GM23248 (cell line): ENCODE data around the gene CYP51A1. TPM values are rescaled to one million over a fixed set of nuclear protein-coding genes. Genes with fewer than 3 reads are reported as not detected.
A peak's percentile ranks its signal among the peaks of the same experiment; 100 is the strongest.

Experiments
- DNase-seq: peaks from one replicate; pipeline ENCODE4 v3.0.0-alpha.2; 2015
- H2AFZ ChIP-seq: fragments of 200-600 bp; sonication (generic); 2 replicates; pipeline ENCODE4 v1.6.1; 2016; ENCODE audit warnings: antibody characterized with exemption
- H3F3A ChIP-seq: fragments of 200-600 bp; sonication (generic); 2 replicates; pipeline ENCODE4 v1.6.1; 2016; ENCODE audit warnings: mild to moderate bottlenecking, antibody characterized with exemption, mixed run types; ENCODE audit not compliant: insufficient read depth
- H3K27ac ChIP-seq: fragments of 200-600 bp; sonication (generic); 2 replicates; pipeline ENCODE4 v1.5.1; 2016; ENCODE audit warnings: mild to moderate bottlenecking
- H3K27me3 ChIP-seq: fragments of 200-600 bp; sonication (generic); replicated peaks from 2 replicates; pipeline ENCODE4 v1.6.1; 2016; ENCODE audit warnings: mild to moderate bottlenecking; ENCODE audit not compliant: insufficient read depth
- H3K36me3 ChIP-seq: fragments of 200-600 bp; sonication (generic); 2 replicates; pipeline ENCODE4 v1.6.1; 2016; ENCODE audit warnings: low read depth, mild to moderate bottlenecking
- H3K4me1 ChIP-seq: fragments of 200-600 bp; sonication (generic); 2 replicates; pipeline ENCODE4 v1.6.1; 2016; ENCODE audit warnings: mild to moderate bottlenecking; ENCODE audit not compliant: insufficient read depth
- H3K4me2 ChIP-seq: fragments of 200-600 bp; sonication (generic); one replicate; pipeline ENCODE4 v1.6.1; 2016; ENCODE audit warnings: mild to moderate bottlenecking; ENCODE audit not compliant: unreplicated experiment
- H3K4me3 ChIP-seq: fragments of 200-600 bp; sonication (generic); 2 replicates; pipeline ENCODE4 v1.5.1; 2016; ENCODE audit warnings: mild to moderate bottlenecking
- H3K79me2 ChIP-seq: fragments of 200-600 bp; sonication (generic); 2 replicates; pipeline ENCODE4 v1.6.1; 2016; ENCODE audit warnings: mild to moderate bottlenecking; ENCODE audit not compliant: insufficient read depth
- H3K9ac ChIP-seq: fragments of 200-600 bp; sonication (generic); 2 replicates; pipeline ENCODE4 v1.6.1; 2016; ENCODE audit warnings: mild to moderate bottlenecking
- H3K9me2 ChIP-seq: fragments of 200-600 bp; sonication (generic); 2 replicates; pipeline ENCODE4 v1.6.1; 2016; ENCODE audit warnings: mixed run types, mild to moderate bottlenecking, moderate library complexity; ENCODE audit not compliant: insufficient read depth
- H3K9me3 ChIP-seq: fragments of 200-600 bp; sonication (generic); one replicate; pipeline ENCODE4 v1.6.1; 2017; ENCODE audit warnings: low read depth
- H4K20me1 ChIP-seq: fragments of 200-600 bp; sonication (generic); 2 replicates; pipeline ENCODE4 v1.6.0; 2016; ENCODE audit not compliant: insufficient read depth
- EZH2 ChIP-seq: fragments of 200-600 bp; sonication (generic); IDR thresholded peaks from 2 replicates; pipeline ENCODE4 v1.6.1; 2018; ENCODE audit warnings: antibody characterized with exemption, mild to moderate bottlenecking; ENCODE audit not compliant: insufficient read depth, poor library complexity, severe bottlenecking
- EZH2phosphoT487 ChIP-seq: fragments of 200-600 bp; sonication (generic); IDR thresholded peaks from 2 replicates; pipeline ENCODE4 v1.6.1; 2018; ENCODE audit warnings: antibody characterized with exemption, moderate library complexity, mild to moderate bottlenecking, low read depth; ENCODE audit not compliant: insufficient read depth
- WGBS, 2 experiments: methylation state at CpG; one replicate each; pipeline ENCODE4 v1.1.6; 2015 to 2017; ENCODE audit warnings: low lambda C conversion rate in 2 of 2, low coverage in 1 of 2; ENCODE audit errors: missing lambda C conversion rate in 2 of 2; 5-methylcytosine and 5-hydroxymethylcytosine counted together
- in situ Hi-C: fragments of 300-500 bp; cut with MboI; formaldehyde crosslinking; loops from 2 replicates; pipeline ENCODE4 v1.15.0; 2020
- polyA plus RNA-seq: library from polyadenylated mRNA; unstranded; fragments of >200 nt; fragmentation: Nextera tagmentation; extraction: Ambion mirVana; gene quantifications from 2 replicates; pipeline ENCODE4 v1.2.1, GENCODE V29; 2016
- total RNA-seq: library from RNA; depleted of rRNA; stranded (reverse); fragments of >200 nt; shearing (Covaris generic); gene quantifications from 2 replicates; pipeline ENCODE4 v1.2.3, GENCODE V29; 2014

CYP51A1 gene
- total and polyA plus RNA-seq, 2 experiments from 2014 or later = 65.6 to 67.8 TPM

DNA sequence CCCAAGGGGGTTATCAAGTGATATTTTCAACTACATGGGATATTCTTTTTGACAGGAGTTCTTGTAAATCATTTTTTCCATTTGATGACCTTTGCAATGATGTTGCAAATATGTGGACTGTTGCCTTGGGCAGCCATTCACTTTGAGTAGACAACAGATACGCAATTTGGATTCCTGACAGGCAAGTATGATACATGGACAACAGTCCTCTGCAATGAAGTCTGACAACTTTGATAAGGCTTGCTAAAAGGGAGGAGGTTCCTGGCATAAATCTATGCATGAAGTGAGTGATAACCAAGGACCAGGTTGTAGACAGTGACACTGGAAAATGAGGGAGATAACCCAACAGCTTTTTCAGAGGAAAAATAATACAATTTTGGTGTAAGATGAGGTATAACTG lies 27.0 kb upstream of the CYP51A1 start:
- H3K79me2 ChIP-seq = no peaks in the 10 kb centered on the region
- H3K4me1 ChIP-seq = peaks cover 13% of the 10 kb centered on the region
- no peak overlapping the region for H3K4me3 ChIP-seq
- no peaks in the 10 kb centered on the region for H3K36me3 ChIP-seq
- WGBS, 2 experiments = 85 to 91% methylated on average over 1 of the region's 1 CpG
- H3K27ac ChIP-seq = no peak overlapping the region
- H3F3A ChIP-seq = peaks cover 7% of the 10 kb centered on the region
- no peak overlapping the region for H3K4me2 ChIP-seq
- no peaks in the 10 kb centered on the region for H3K9me3 ChIP-seq
- H3K9ac ChIP-seq = no peak overlapping the region
- TF ChIP-seq EZH2 = no peak
- TF ChIP-seq EZH2phosphoT487 = no peak
- in situ Hi-C loops = no loop called here
- H4K20me1 ChIP-seq = no peaks in the 10 kb centered on the region
- H2AFZ ChIP-seq = no peak overlapping the region
- H3K27me3 ChIP-seq = no peaks in the 10 kb centered on the region
- H3K9me2 ChIP-seq = no peaks in the 10 kb centered on the region
- DNase-seq = no peak

DNA sequence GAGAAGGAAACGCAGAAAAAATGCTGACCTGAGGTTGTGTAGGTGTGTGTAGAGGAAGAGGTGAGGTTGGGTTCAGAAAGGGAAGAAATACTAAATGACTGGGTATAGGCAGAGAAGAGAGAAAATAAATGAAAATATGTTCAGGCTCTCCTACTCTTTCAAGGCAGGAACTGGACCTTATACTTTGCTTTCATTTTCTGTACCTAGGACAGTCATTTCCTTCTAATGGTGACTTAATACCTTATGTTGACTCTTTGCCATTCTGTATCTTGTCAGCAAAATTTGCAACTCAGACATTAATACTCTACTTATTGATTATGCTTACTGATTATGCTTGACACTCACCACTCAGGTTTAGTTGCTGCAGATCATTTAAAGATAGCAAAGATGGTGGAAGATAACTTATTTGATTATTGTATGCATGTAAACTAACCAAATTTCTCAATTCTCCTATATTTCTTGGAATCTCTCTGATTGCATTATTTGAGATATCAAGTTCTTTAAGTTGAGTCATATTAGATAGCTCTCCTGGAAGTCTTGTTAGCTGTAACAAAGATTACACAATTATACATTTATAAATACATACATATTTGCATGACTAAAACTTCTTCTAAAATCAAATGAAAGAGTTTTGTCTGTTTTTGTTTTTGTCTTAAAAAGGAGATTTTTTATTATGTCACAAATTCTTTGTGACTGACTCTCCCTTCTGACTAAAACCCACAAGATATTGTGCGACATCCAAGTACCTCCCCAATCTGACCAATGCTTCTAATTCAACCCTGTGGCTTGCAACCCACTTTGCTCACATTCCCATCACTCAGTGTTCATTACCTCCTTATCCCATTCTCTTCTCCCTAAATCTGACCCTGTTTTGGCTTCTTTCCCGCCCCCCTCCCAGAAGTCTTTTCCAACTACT lies 24.6 kb upstream of the CYP51A1 start:
- Histone ChIP-seq H3K4me3 (peak overlapping the region; percentile 27), H3K36me3 (no peaks in the 10 kb centered on the region), H3K27ac (peak overlapping the region; percentile 60), H3F3A (peaks cover 7% of the 10 kb centered on the region), H4K20me1 (no peaks in the 10 kb centered on the region), H3K4me1 (peaks cover 13% of the 10 kb centered on the region), H3K79me2 (no peaks in the 10 kb centered on the region), H3K9me3 (no peaks in the 10 kb centered on the region), H2AFZ (peak overlapping the region; percentile 9; the same call in 1 of the 2 replicates), H3K9ac (no peak overlapping the region), H3K9me2 (no peaks in the 10 kb centered on the region), H3K27me3 (no peaks in the 10 kb centered on the region), H3K4me2 (peak overlapping the region; percentile 66)
- WGBS, 2 experiments = 31 to 34% methylated on average over 3 of the region's 3 CpGs
- TF ChIP-seq EZH2 (no peak), EZH2phosphoT487 (no peak)
- DNase-seq = peak; percentile 93
- in situ Hi-C loops = no loop called here

DNA sequence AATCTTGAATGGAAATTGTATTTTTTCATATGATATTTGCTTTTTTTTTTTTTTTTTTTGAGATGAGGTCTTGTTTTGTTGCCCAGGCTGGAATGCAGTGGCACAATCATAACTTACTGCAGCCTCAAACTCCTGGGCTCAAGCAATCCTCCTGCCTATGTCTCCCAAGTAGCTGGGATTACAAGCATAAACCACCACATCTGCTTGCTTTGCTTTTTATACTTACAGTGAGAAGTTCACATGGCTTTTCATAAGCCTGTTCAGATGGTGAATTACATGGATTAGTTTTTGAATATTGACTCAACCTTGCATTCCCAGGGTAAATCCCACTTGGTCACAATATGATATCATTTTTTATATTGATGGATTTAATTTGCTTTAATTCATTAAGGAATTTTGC lies 22.7 kb upstream of the CYP51A1 start:
- no peaks in the 10 kb centered on the region for H4K20me1 ChIP-seq
- in situ Hi-C loops = no loop called here
- H3F3A ChIP-seq = peaks cover 7% of the 10 kb centered on the region
- H3K4me3 ChIP-seq = no peak overlapping the region
- no peak overlapping the region for H3K27ac ChIP-seq
- H3K9me2 ChIP-seq = no peaks in the 10 kb centered on the region
- TF ChIP-seq EZH2 (no peak), EZH2phosphoT487 (no peak)
- H3K4me2 ChIP-seq = no peak overlapping the region
- peaks cover 13% of the 10 kb centered on the region for H3K4me1 ChIP-seq
- no peaks in the 10 kb centered on the region for H3K9me3 ChIP-seq
- no peaks in the 10 kb centered on the region for H3K36me3 ChIP-seq
- DNase-seq = peak; percentile 7
- no peak overlapping the region for H2AFZ ChIP-seq
- no peaks in the 10 kb centered on the region for H3K79me2 ChIP-seq
- no peaks in the 10 kb centered on the region for H3K27me3 ChIP-seq
- no peak overlapping the region for H3K9ac ChIP-seq

DNA sequence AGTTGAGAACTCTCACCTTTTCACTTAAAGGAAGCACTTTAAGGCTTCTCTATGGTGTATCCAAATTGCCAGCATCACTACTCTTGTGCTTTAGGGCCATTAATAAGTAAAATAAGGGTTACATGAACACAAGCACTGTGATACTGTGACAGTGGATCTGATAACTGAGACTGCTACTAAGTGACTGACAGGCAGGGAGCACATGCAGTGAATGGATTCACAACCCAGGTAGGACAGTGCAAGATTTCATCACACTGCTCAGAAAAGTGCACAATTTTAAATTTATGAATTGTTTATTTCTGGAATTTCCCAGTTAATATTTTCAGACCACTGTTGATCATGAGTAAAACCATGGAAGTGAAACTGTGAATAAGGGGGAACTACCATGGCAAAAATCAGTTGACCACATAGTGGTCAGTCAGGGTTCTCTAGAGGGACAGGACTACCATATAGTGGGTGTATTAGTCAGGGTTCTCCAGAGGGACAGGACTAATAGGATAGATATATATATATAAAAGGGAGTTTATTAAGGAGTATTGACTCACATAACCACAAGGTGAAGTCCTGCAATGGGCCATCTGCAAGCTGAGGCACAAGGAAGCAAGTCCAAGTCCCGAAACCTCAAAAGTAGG lies 20.9 kb upstream of the CYP51A1 start:
- H2AFZ ChIP-seq = no peak overlapping the region
- H3K4me1 ChIP-seq = peaks cover 13% of the 10 kb centered on the region
- no peaks in the 10 kb centered on the region for H3K27me3 ChIP-seq
- in situ Hi-C loops = no loop called here
- no peaks in the 10 kb centered on the region for H3K9me3 ChIP-seq
- H4K20me1 ChIP-seq = no peaks in the 10 kb centered on the region
- 85 to 89% methylated on average over 1 of the region's 1 CpG for WGBS, 2 experiments
- H3F3A ChIP-seq = peaks cover 7% of the 10 kb centered on the region
- DNase-seq = peak; percentile 2
- TF ChIP-seq EZH2 (no peak), EZH2phosphoT487 (no peak)
- no peak overlapping the region for H3K4me3 ChIP-seq
- H3K36me3 ChIP-seq = no peaks in the 10 kb centered on the region
- no peak overlapping the region for H3K27ac ChIP-seq
- H3K9ac ChIP-seq = no peak overlapping the region
- no peaks in the 10 kb centered on the region for H3K9me2 ChIP-seq
- no peak overlapping the region for H3K4me2 ChIP-seq
- no peaks in the 10 kb centered on the region for H3K79me2 ChIP-seq
